ENCODE data around the gene TTLL11. TPM values are rescaled to one million over a fixed set of nuclear protein-coding genes. Genes with fewer than 3 reads are reported as not detected.

Gene TTLL11
- total RNA-seq, 2 donors from 2014 or later: 11.7 to 11.9 TPM

DNA sequence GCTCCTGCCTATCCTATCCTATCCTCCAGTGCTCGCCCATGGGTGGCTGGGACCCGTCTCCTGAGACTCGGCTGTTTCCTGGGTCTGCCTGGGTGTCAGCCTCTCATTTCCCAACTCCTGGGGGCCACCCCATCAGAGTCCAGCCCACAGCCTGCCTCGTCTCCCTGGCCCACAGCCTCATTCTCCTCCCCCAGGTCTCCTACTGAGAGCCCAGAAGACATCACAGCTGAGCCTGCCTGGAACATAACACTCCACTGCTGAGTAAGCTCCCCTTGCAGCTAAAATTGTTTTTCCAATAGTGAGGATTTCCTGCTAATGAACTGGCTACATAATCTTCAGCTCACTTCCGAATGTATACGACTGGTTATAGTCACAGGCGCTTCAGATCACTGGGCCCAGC is 95.3 kb downstream of the TTLL11 start:
- no peak for DNase-seq (ENCODE audit: low spot score)
- intact Hi-C loops (cut with DNase I): no loop called here

DNA sequence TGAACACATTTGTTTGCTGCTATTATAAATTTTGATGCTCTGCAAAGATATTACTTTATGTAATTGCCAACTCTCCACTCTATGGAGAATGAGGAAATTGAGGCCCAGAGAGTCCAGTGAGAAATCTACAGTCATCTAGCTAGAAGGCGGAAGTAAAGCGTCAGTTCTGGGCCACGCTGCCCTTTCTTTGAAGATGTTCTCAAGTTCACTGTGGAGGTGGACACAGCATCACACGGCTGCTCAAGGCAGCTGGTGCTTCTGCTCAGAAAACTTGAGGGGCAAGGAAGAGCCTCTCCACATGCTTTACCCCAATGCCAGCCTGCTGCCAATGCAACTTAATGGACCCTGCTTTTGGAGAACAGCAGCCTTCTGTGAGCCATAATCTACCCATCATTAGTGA is 96.3 kb downstream of the TTLL11 start:
- no peak for DNase-seq (ENCODE audit: low spot score)
- WGBS: 87% methylated on average over 4 of the region's 4 CpGs
- Histone ChIP-seq H3K27me3 (replicated peaks; ENCODE audit: insufficient read depth) (no peaks in the 10 kb centered on the region), H3K4me1 (replicated peaks) (no peaks in the 10 kb centered on the region), H3K4me3 (no peak overlapping the region), H3K27ac (no peak overlapping the region), H3K36me3 (no peaks in the 10 kb centered on the region), H3K9me3 (no peaks in the 10 kb centered on the region)
- intact Hi-C loops (cut with DNase I): no loop called here
- TF ChIP-seq POLR2A (IDR thresholded peaks at IDR 0.05) (no peak), POLR2AphosphoS5 (IDR thresholded peaks at IDR 0.05) (no peak)
- TF ChIP-seq, protein P1, sequence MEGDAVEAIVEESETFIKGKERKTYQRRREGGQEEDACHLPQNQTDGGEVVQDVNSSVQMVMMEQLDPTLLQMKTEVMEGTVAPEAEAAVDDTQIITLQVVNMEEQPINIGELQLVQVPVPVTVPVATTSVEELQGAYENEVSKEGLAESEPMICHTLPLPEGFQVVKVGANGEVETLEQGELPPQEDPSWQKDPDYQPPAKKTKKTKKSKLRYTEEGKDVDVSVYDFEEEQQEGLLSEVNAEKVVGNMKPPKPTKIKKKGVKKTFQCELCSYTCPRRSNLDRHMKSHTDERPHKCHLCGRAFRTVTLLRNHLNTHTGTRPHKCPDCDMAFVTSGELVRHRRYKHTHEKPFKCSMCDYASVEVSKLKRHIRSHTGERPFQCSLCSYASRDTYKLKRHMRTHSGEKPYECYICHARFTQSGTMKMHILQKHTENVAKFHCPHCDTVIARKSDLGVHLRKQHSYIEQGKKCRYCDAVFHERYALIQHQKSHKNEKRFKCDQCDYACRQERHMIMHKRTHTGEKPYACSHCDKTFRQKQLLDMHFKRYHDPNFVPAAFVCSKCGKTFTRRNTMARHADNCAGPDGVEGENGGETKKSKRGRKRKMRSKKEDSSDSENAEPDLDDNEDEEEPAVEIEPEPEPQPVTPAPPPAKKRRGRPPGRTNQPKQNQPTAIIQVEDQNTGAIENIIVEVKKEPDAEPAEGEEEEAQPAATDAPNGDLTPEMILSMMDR (IDR thresholded peaks at IDR 0.05): no peak

More for the DNA sequence above, 95.3 kb downstream of the TTLL11 start:
- H3K27ac ChIP-seq: no peak overlapping the region
- 87% methylated on average over 7 of the region's 7 CpGs for WGBS
- H3K9me3 ChIP-seq: no peaks in the 10 kb centered on the region
- TF ChIP-seq POLR2AphosphoS5 (IDR thresholded peaks at IDR 0.05) (no peak), POLR2A (IDR thresholded peaks at IDR 0.05) (no peak)
- TF ChIP-seq, protein P1 (IDR thresholded peaks at IDR 0.05): no peak
- no peaks in the 10 kb centered on the region for H3K27me3 ChIP-seq (replicated peaks; ENCODE audit: insufficient read depth)
- H3K4me3 ChIP-seq: no peak overlapping the region
- no peaks in the 10 kb centered on the region for H3K36me3 ChIP-seq
- H3K4me1 ChIP-seq (replicated peaks): no peaks in the 10 kb centered on the region

DNA sequence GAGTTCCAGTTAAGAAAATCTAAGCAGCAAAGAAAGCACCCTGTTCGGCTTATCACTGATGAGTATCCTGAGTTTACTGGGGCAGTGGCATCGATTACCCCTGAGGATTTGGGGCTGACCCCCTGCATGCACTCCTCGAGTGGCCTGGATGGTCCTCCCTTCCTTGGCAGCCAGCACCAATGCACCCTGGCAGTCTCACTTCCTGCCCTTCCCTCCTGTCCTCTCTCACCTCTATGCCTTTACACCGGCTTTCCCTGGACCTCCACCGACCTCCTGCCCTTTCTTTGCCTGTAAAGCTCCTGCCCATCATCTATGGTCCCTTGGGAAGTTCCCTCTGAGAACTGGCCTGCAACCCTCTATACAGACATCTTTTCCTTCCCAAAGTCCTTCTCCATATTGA is 97.1 kb downstream of the TTLL11 start:
- Histone ChIP-seq H3K27ac (no peak overlapping the region), H3K4me3 (no peak overlapping the region), H3K27me3 (replicated peaks; ENCODE audit: insufficient read depth) (no peaks in the 10 kb centered on the region), H3K36me3 (no peaks in the 10 kb centered on the region), H3K4me1 (replicated peaks) (no peaks in the 10 kb centered on the region), H3K9me3 (no peaks in the 10 kb centered on the region)
- DNase-seq (ENCODE audit: low spot score): no peak
- WGBS: 85% methylated on average over 5 of the region's 5 CpGs
- TF ChIP-seq POLR2A (IDR thresholded peaks at IDR 0.05) (no peak), POLR2AphosphoS5 (IDR thresholded peaks at IDR 0.05) (no peak)
- TF ChIP-seq, protein P1 (IDR thresholded peaks at IDR 0.05): no peak
- intact Hi-C loops (cut with DNase I): no loop called here

DNA sequence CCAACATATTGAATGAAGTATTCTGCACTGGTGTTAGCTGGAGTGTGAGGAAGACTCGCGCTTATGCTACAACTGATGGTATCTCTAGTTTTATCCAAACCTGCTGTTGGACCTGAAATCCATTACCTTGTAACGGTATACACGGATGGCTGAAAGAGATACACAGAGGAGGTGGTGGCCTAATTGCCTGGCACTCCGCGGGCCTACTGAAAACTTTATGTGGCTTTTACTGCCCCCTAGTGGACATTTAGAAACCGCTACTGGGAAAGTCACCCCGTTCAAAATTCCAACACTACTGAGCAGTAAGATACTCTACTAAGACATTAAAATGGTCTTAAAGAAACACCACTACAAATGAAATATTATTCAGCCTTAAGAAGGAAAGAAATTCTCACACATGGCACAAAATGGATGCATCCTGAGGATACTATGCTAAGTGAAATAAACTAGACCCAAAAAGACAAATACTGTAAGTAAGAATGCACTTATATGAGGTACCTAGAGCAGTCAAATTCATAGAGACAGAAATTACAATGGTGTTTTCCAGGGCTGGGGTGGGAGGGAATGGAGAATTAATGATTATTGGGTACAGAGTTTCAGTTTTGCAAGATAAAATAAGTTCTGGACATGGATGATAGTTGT is 100.4 kb downstream of the TTLL11 start:
- TF ChIP-seq, protein P1 (IDR thresholded peaks at IDR 0.05): peak; percentile 57 to 95 (median 86)
- TF ChIP-seq POLR2A (IDR thresholded peaks at IDR 0.05) (no peak), POLR2AphosphoS5 (IDR thresholded peaks at IDR 0.05) (peak; percentile 28)
- Histone ChIP-seq H3K4me3 (no peak overlapping the region), H3K9me3 (no peaks in the 10 kb centered on the region), H3K27me3 (replicated peaks; ENCODE audit: insufficient read depth) (no peaks in the 10 kb centered on the region), H3K36me3 (no peaks in the 10 kb centered on the region), H3K27ac (no peak overlapping the region), H3K4me1 (replicated peaks) (no peaks in the 10 kb centered on the region)
- DNase-seq (ENCODE audit: low spot score): peak; percentile 74
- intact Hi-C loops (cut with DNase I): loop anchor here (2.0 to 5.0 kb wide), 4 partner anchors 250 to 446 kb away; no protein-coding TSS in a partner anchor
- 2% methylated on average over 8 of the region's 8 CpGs for WGBS

DNA sequence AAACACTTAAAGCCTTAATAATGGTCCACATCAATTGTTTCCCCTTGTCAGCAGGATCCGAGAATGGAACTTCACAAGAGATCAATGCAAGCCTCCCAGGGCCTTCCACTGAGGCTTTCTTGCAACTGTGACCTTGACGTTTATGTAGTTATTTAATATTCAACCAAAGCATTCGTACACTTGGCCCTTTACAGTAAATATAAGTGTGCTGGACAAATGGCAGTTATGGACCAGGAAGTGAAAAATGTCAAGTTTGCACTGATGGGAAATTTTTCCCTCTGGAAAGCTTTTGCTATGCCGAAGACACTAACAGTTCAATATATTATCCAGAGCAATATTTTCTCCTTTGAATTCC is 101.8 kb downstream of the TTLL11 start:
- H3K4me3 ChIP-seq: no peak overlapping the region
- WGBS: 66% methylated on average over 4 of the region's 4 CpGs
- TF ChIP-seq, protein P1 (IDR thresholded peaks at IDR 0.05): no peak
- TF ChIP-seq POLR2AphosphoS5 (IDR thresholded peaks at IDR 0.05): no peak
- no peak for TF ChIP-seq POLR2A (IDR thresholded peaks at IDR 0.05)
- no peaks in the 10 kb centered on the region for H3K27me3 ChIP-seq (replicated peaks; ENCODE audit: insufficient read depth)
- no peaks in the 10 kb centered on the region for H3K36me3 ChIP-seq
- no peak overlapping the region for H3K27ac ChIP-seq
- DNase-seq (ENCODE audit: low spot score): no peak
- intact Hi-C loops (cut with DNase I): loop anchor here (5.0 kb wide), 3 partner anchors 249 to 304 kb away; no protein-coding TSS in a partner anchor
- H3K4me1 ChIP-seq (replicated peaks): no peaks in the 10 kb centered on the region
- H3K9me3 ChIP-seq: no peaks in the 10 kb centered on the region

All from prostate gland (tissue), 2 donors.